ENCODE measurements around the gene GUCY1A2. TPM values are rescaled to one million over a fixed set of nuclear protein-coding genes. Genes with fewer than 3 reads are reported as not detected.
A peak's percentile ranks its signal among the peaks of the same experiment; 100 is the strongest.

Gene GUCY1A2
- total and polyA plus RNA-seq, 2 experiments from 2014 or later = 0.15 to 0.54 TPM

- no peak for DNase-seq
- Histone ChIP-seq H3K79me2 (ENCODE audit: insufficient read depth) (no peaks in the 10 kb centered on the region), H3K27me3 (replicated peaks; ENCODE audit: insufficient read depth) (no peaks in the 10 kb centered on the region), H3K27ac (no peak overlapping the region), H3K4me2 (ENCODE audit: unreplicated experiment) (no peak overlapping the region), H3K9ac (no peak overlapping the region), H3K9me3 (ENCODE audit: low read depth) (no peaks in the 10 kb centered on the region), H3K36me3 (ENCODE audit: low read depth) (no peaks in the 10 kb centered on the region), H3K9me2 (ENCODE audit: insufficient read depth) (no peaks in the 10 kb centered on the region), H3K4me1 (ENCODE audit: insufficient read depth) (peaks cover 14% of the 10 kb centered on the region), H3K4me3 (no peak overlapping the region), H4K20me1 (ENCODE audit: insufficient read depth) (no peaks in the 10 kb centered on the region), H3F3A (ENCODE audit: insufficient read depth) (no peaks in the 10 kb centered on the region), H2AFZ (no peak overlapping the region)
- in situ Hi-C loops (cut with MboI) = no loop called here
- TF ChIP-seq EZH2phosphoT487 (IDR thresholded peaks at IDR 0.05; ENCODE audit: insufficient read depth, low read depth) (no peak), EZH2 (IDR thresholded peaks at IDR 0.05; ENCODE audit: insufficient read depth, poor library complexity, severe bottlenecking) (no peak)
These were observed 97.3 kb downstream of the GUCY1A2 start for GRCh38 chr11:106920899-106921509.

GRCh38 chr11:106917973-106918372, 100.3 kb downstream of the GUCY1A2 start:
- H3K79me2 ChIP-seq (ENCODE audit: insufficient read depth) = no peaks in the 10 kb centered on the region
- H2AFZ ChIP-seq = no peak overlapping the region
- no peak overlapping the region for H3K4me3 ChIP-seq
- 88 to 89% methylated on average over 2 of the region's 2 CpGs for WGBS, 2 experiments (ENCODE audit: low coverage in 1 of 2, low lambda C conversion rate in 2 of 2, missing lambda C conversion rate in 2 of 2)
- H4K20me1 ChIP-seq (ENCODE audit: insufficient read depth) = no peaks in the 10 kb centered on the region
- H3K4me2 ChIP-seq (ENCODE audit: unreplicated experiment) = no peak overlapping the region
- peak; percentile 7 for DNase-seq
- no peaks in the 10 kb centered on the region for H3K9me3 ChIP-seq (ENCODE audit: low read depth)
- H3K36me3 ChIP-seq (ENCODE audit: low read depth) = no peaks in the 10 kb centered on the region
- no peak overlapping the region for H3K27ac ChIP-seq
- in situ Hi-C loops (cut with MboI) = no loop called here
- H3K27me3 ChIP-seq (replicated peaks; ENCODE audit: insufficient read depth) = no peaks in the 10 kb centered on the region
- H3K4me1 ChIP-seq (ENCODE audit: insufficient read depth) = no peaks in the 10 kb centered on the region
- no peaks in the 10 kb centered on the region for H3F3A ChIP-seq (ENCODE audit: insufficient read depth)
- TF ChIP-seq EZH2phosphoT487 (IDR thresholded peaks at IDR 0.05; ENCODE audit: insufficient read depth, low read depth) = no peak
- TF ChIP-seq EZH2 (IDR thresholded peaks at IDR 0.05; ENCODE audit: insufficient read depth, poor library complexity, severe bottlenecking) = no peak
- H3K9me2 ChIP-seq (ENCODE audit: insufficient read depth) = no peaks in the 10 kb centered on the region
- no peak overlapping the region for H3K9ac ChIP-seq

GRCh38 chr11:106914409-106914808, 103.9 kb downstream of the GUCY1A2 start:
- H3K9me2 ChIP-seq (ENCODE audit: insufficient read depth) = no peaks in the 10 kb centered on the region
- no peak for DNase-seq
- in situ Hi-C loops (cut with MboI) = no loop called here
- 4 to 39% methylated on average over 1 of the region's 1 CpG for WGBS, 2 experiments (ENCODE audit: low coverage in 1 of 2, low lambda C conversion rate in 2 of 2, missing lambda C conversion rate in 2 of 2)
- H4K20me1 ChIP-seq (ENCODE audit: insufficient read depth) = no peaks in the 10 kb centered on the region
- no peaks in the 10 kb centered on the region for H3K27me3 ChIP-seq (replicated peaks; ENCODE audit: insufficient read depth)
- no peaks in the 10 kb centered on the region for H3K36me3 ChIP-seq (ENCODE audit: low read depth)
- H3K27ac ChIP-seq = no peak overlapping the region
- no peak overlapping the region for H3K4me3 ChIP-seq
- no peaks in the 10 kb centered on the region for H3F3A ChIP-seq (ENCODE audit: insufficient read depth)
- H3K79me2 ChIP-seq (ENCODE audit: insufficient read depth) = no peaks in the 10 kb centered on the region
- H3K4me2 ChIP-seq (ENCODE audit: unreplicated experiment) = no peak overlapping the region
- H3K9me3 ChIP-seq (ENCODE audit: low read depth) = no peaks in the 10 kb centered on the region
- H3K9ac ChIP-seq = no peak overlapping the region
- TF ChIP-seq EZH2phosphoT487 (IDR thresholded peaks at IDR 0.05; ENCODE audit: insufficient read depth, low read depth) (no peak), EZH2 (IDR thresholded peaks at IDR 0.05; ENCODE audit: insufficient read depth, poor library complexity, severe bottlenecking) (no peak)
- H2AFZ ChIP-seq = no peak overlapping the region
- no peaks in the 10 kb centered on the region for H3K4me1 ChIP-seq (ENCODE audit: insufficient read depth)

GRCh38 chr11:106913141-106913540, 105.1 kb downstream of the GUCY1A2 start:
- Histone ChIP-seq H3K4me3 (no peak overlapping the region), H4K20me1 (ENCODE audit: insufficient read depth) (no peaks in the 10 kb centered on the region), H3K36me3 (ENCODE audit: low read depth) (no peaks in the 10 kb centered on the region), H2AFZ (no peak overlapping the region), H3K4me1 (ENCODE audit: insufficient read depth) (no peaks in the 10 kb centered on the region), H3K27me3 (replicated peaks; ENCODE audit: insufficient read depth) (no peaks in the 10 kb centered on the region), H3K27ac (no peak overlapping the region), H3F3A (ENCODE audit: insufficient read depth) (no peaks in the 10 kb centered on the region), H3K9ac (no peak overlapping the region), H3K9me3 (ENCODE audit: low read depth) (no peaks in the 10 kb centered on the region), H3K9me2 (ENCODE audit: insufficient read depth) (no peaks in the 10 kb centered on the region), H3K79me2 (ENCODE audit: insufficient read depth) (no peaks in the 10 kb centered on the region), H3K4me2 (ENCODE audit: unreplicated experiment) (no peak overlapping the region)
- in situ Hi-C loops (cut with MboI) = no loop called here
- 31 to 48% methylated on average over 2 of the region's 2 CpGs for WGBS, 2 experiments (ENCODE audit: low coverage in 1 of 2, low lambda C conversion rate in 2 of 2, missing lambda C conversion rate in 2 of 2)
- DNase-seq = no peak
- TF ChIP-seq EZH2 (IDR thresholded peaks at IDR 0.05; ENCODE audit: insufficient read depth, poor library complexity, severe bottlenecking) = no peak
- TF ChIP-seq EZH2phosphoT487 (IDR thresholded peaks at IDR 0.05; ENCODE audit: insufficient read depth, low read depth) = no peak

GRCh38 chr11:106904826-106905225, 113.5 kb downstream of the GUCY1A2 start:
- Histone ChIP-seq H3K9ac (no peak overlapping the region), H3K4me2 (ENCODE audit: unreplicated experiment) (no peak overlapping the region), H3K4me1 (ENCODE audit: insufficient read depth) (no peaks in the 10 kb centered on the region), H3K27ac (no peak overlapping the region), H3K27me3 (replicated peaks; ENCODE audit: insufficient read depth) (no peaks in the 10 kb centered on the region), H3F3A (ENCODE audit: insufficient read depth) (no peaks in the 10 kb centered on the region), H4K20me1 (ENCODE audit: insufficient read depth) (no peaks in the 10 kb centered on the region), H2AFZ (no peak overlapping the region), H3K79me2 (ENCODE audit: insufficient read depth) (no peaks in the 10 kb centered on the region), H3K9me3 (ENCODE audit: low read depth) (no peaks in the 10 kb centered on the region), H3K4me3 (no peak overlapping the region), H3K9me2 (ENCODE audit: insufficient read depth) (no peaks in the 10 kb centered on the region), H3K36me3 (ENCODE audit: low read depth) (no peaks in the 10 kb centered on the region)
- 35 to 49% methylated on average over 2 of the region's 2 CpGs for WGBS, 2 experiments (ENCODE audit: low coverage in 1 of 2, low lambda C conversion rate in 2 of 2, missing lambda C conversion rate in 2 of 2)
- TF ChIP-seq EZH2phosphoT487 (IDR thresholded peaks at IDR 0.05; ENCODE audit: insufficient read depth, low read depth) (no peak), EZH2 (IDR thresholded peaks at IDR 0.05; ENCODE audit: insufficient read depth, poor library complexity, severe bottlenecking) (no peak)
- DNase-seq = peak; percentile 6
- in situ Hi-C loops (cut with MboI) = no loop called here

Measured in GM23248 (cell line).